Measurements from ENCODE around the gene P2RX3. TPM values are rescaled to one million over a fixed set of nuclear protein-coding genes. Genes with fewer than 3 reads are reported as not detected.
A peak's percentile ranks its signal among the peaks of the same experiment; 100 is the strongest.

The P2RX3 gene
- total RNA-seq, 1 donor from 2014 or later, result 0.23 TPM

DNA sequence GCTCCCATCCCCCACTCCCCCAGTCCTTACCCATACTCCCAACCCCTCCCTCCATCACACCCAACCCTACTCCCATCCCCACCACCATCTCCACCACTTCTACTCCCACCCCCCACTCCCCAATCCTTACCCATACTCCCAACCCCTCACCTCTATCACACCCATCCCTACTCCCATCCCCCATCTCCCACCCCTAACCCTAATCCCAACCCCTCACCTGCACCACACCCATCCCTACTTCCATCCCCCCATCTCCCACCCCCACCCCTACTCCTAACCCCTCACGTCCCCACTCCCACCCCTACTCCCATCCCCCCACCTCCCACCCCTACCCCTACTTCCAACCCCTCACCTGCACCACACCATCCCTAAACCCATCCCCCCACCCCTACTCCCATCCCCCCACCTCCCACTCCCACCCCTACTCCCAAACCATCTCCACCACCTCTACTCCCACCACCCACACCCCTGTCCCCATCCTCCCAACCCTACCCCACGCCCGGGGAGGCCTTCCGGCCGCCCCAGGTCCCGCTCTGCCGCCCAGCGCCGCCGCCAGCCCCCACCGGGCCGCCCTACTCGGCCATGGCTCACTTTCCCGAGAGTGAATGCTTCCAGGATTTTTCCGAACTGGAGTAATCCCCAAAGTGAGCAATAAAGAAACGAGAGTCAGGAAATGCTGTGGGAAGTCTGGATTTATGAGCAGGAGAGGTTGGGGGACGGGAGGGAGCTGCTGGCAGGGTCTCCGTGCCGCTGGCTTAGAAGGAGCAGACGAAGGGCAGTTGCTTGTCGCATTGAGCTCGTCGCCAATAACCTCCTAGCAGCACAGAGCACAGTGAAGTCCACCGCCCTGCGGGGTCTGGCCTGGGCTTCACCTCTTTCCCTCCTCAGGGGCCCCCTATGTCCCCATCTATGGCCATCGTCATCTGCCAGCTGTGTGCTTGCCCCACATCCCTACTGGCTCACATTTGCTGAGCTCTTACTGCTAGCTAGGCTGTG is 38.2 kb downstream of the P2RX3 start:
- Mint-ChIP-seq H3K27me3 (ENCODE audit: unreplicated experiment) (peaks cover 13% of the 10 kb centered on the region), H3K36me3 (ENCODE audit: low read depth, unreplicated experiment) (no peaks in the 10 kb centered on the region), H3K4me1 (ENCODE audit: unreplicated experiment) (no peaks in the 10 kb centered on the region), H3K9me3 (ENCODE audit: unreplicated experiment) (no peaks in the 10 kb centered on the region), H3K4me3 (ENCODE audit: unreplicated experiment) (no peak overlapping the region), H3K27ac (ENCODE audit: unreplicated experiment) (no peak overlapping the region)
- DNase-seq (ENCODE audit: low spot score), result no peak
- TF ChIP-seq, protein P1, sequence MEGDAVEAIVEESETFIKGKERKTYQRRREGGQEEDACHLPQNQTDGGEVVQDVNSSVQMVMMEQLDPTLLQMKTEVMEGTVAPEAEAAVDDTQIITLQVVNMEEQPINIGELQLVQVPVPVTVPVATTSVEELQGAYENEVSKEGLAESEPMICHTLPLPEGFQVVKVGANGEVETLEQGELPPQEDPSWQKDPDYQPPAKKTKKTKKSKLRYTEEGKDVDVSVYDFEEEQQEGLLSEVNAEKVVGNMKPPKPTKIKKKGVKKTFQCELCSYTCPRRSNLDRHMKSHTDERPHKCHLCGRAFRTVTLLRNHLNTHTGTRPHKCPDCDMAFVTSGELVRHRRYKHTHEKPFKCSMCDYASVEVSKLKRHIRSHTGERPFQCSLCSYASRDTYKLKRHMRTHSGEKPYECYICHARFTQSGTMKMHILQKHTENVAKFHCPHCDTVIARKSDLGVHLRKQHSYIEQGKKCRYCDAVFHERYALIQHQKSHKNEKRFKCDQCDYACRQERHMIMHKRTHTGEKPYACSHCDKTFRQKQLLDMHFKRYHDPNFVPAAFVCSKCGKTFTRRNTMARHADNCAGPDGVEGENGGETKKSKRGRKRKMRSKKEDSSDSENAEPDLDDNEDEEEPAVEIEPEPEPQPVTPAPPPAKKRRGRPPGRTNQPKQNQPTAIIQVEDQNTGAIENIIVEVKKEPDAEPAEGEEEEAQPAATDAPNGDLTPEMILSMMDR (IDR thresholded peaks at IDR 0.05; ENCODE audit: unreplicated experiment), result no peak

DNA sequence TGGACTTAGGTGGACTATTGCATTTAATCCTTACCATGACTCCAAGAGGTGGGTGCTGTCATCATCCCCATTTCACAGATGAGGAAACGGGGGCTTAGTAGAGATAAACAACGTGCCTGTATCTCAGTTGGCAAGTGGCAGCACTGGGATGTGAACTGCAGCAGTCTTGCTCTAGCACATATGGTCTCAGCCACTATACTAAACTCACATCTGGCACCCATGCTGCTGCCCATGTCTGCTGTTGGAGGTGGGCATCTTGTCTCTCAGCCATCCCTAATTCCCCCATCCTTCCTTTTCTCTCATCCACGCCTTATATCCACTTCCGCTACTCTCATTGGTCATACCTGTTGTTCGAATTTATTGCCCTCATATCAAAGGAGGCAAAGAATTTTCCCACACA is 39.0 kb downstream of the P2RX3 start:
- Mint-ChIP-seq H3K9me3 (ENCODE audit: unreplicated experiment) (no peaks in the 10 kb centered on the region), H3K4me3 (ENCODE audit: unreplicated experiment) (no peak overlapping the region), H3K36me3 (ENCODE audit: low read depth, unreplicated experiment) (no peaks in the 10 kb centered on the region), H3K27me3 (ENCODE audit: unreplicated experiment) (peaks cover 13% of the 10 kb centered on the region), H3K4me1 (ENCODE audit: unreplicated experiment) (no peaks in the 10 kb centered on the region), H3K27ac (ENCODE audit: unreplicated experiment) (no peak overlapping the region)
- TF ChIP-seq, protein P1 (IDR thresholded peaks at IDR 0.05; ENCODE audit: unreplicated experiment), result no peak
- DNase-seq (ENCODE audit: low spot score), result no peak

DNA sequence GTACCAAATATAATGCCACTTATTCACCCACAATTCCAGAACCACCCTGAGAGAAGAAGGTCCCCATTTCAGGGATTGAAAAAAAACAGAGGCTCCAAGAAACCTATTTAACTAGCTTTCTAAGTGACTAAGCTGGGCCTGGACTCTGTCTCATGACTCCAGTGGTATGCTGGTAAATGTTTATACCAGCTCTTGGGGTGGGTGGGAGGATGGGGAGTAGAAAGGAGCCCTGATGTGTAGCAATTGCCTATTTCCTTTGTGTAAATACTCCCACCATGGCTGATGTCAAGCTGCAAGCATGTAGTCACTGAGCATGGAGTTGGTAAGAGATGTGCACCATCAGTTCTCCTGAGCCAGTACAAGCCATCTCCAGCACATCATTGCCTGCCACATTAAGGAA is 40.0 kb downstream of the P2RX3 start:
- Mint-ChIP-seq H3K9me3 (ENCODE audit: unreplicated experiment) (no peaks in the 10 kb centered on the region), H3K27me3 (ENCODE audit: unreplicated experiment) (peaks cover 13% of the 10 kb centered on the region), H3K4me3 (ENCODE audit: unreplicated experiment) (no peak overlapping the region), H3K36me3 (ENCODE audit: low read depth, unreplicated experiment) (no peaks in the 10 kb centered on the region), H3K4me1 (ENCODE audit: unreplicated experiment) (no peaks in the 10 kb centered on the region), H3K27ac (ENCODE audit: unreplicated experiment) (no peak overlapping the region)
- DNase-seq (ENCODE audit: low spot score), result no peak
- TF ChIP-seq, protein P1 (IDR thresholded peaks at IDR 0.05; ENCODE audit: unreplicated experiment), result no peak

DNA sequence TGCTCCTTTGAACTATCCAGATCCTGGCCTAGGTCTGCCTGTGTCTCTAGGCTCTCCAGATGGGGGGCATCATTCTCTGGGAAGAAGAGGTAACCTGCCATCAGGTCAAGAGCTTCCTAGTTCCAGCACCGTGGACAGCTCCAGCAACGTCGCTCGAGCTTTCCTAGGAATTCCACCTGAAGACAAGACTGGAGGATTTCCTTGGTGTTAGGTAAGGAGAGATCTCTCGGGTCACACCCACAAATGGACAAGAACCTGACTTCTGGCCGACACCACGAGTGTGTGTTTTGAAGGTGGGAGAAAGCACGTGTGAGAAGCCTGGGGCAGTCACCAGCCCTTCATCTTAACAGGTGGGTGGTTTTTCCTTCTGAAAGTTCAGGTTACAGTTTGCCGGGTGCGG is 41.6 kb downstream of the P2RX3 start:
- TF ChIP-seq, protein P1 (IDR thresholded peaks at IDR 0.05; ENCODE audit: unreplicated experiment), result no peak
- no peak overlapping the region for H3K4me3 Mint-ChIP-seq (ENCODE audit: unreplicated experiment)
- H3K27ac Mint-ChIP-seq (ENCODE audit: unreplicated experiment), result no peak overlapping the region

DNA sequence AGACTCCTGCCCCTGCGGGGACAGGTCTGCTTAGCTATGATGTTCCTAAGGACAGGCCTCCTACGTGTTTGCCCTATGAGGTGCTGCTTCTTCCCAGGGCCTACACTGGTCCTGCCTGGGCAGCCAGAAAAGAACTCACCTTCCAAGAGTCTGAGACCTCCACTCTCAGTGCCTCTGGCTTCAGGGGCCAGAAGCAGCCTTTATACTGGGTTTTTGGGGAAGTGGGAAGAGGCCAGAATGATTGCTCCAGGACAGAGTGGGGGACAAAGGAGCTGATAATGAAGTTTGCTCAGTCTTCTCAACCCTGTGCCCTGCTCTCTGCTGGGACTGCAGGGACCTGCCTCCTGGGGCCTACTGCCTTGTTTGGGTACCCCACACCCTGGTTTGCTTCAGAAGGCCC is 42.8 kb downstream of the P2RX3 start, which contains the start of gene PRG3:
TSS of gene PRG3 (minus strand) at position 176 of the 400 bp plus-strand sequence. CDS start 442 bp downstream, outside the sequence.
- Mint-ChIP-seq H3K27ac (ENCODE audit: unreplicated experiment) (no peak within 1 kb of the TSS), H3K36me3 (ENCODE audit: low read depth, unreplicated experiment) (no peaks in the 10 kb centered on the region), H3K4me1 (ENCODE audit: unreplicated experiment) (no peaks in the 10 kb centered on the region), H3K4me3 (ENCODE audit: unreplicated experiment) (no peak within 1 kb of the TSS), H3K9me3 (ENCODE audit: unreplicated experiment) (no peaks in the 10 kb centered on the region), H3K27me3 (ENCODE audit: unreplicated experiment) (peaks cover 13% of the 10 kb centered on the region)
- TF ChIP-seq, protein P1 (IDR thresholded peaks at IDR 0.05; ENCODE audit: unreplicated experiment), result no peak
- DNase-seq (ENCODE audit: low spot score), result no peak

More for the DNA sequence above, 41.6 kb downstream of the P2RX3 start:
- Mint-ChIP-seq H3K9me3 (ENCODE audit: unreplicated experiment) (no peaks in the 10 kb centered on the region), H3K36me3 (ENCODE audit: low read depth, unreplicated experiment) (no peaks in the 10 kb centered on the region), H3K4me1 (ENCODE audit: unreplicated experiment) (no peaks in the 10 kb centered on the region), H3K27me3 (ENCODE audit: unreplicated experiment) (peaks cover 13% of the 10 kb centered on the region)
- DNase-seq (ENCODE audit: low spot score), result peak; percentile 53
